H1 (cell line): ENCODE measurements around the gene EPN2. TPM values are rescaled to one million over a fixed set of nuclear protein-coding genes. Genes with fewer than 3 reads are reported as not detected.

ENCODE experiments used
- CTCF ChIA-PET: fragments of 300-600 bp; sonication (Branson Sonifier 250); formaldehyde crosslinking; loops from one replicate; lab custom pipeline; 2021; ENCODE audit not compliant: partially characterized antibody; lab: Charles Lee
- POLR2A ChIA-PET: fragments of 300-600 bp; sonication (Branson Sonifier 250); formaldehyde crosslinking; loops from one replicate; lab custom pipeline; 2021; ENCODE audit warnings: inconsistent platforms; ENCODE audit not compliant: partially characterized antibody; lab: Charles Lee
- DNase-seq, 2 experiments: peaks; one replicate each; pipeline versions ENCODE4 v3.0.0 to v3.0.0-alpha.2; 2010 to 2022; ENCODE audit warnings: low spot score in 2 of 2, low read depth in 1 of 2, mixed read lengths in 1 of 2
- FAIRE-seq: peaks from 2 replicates; lab custom pipeline; 2011; peaks lifted over from hg19 to GRCh38; lab: Jason Lieb, UNC
- H2AFZ ChIP-seq: 2 replicates; pipeline ENCODE4 v1.8.1; 2012; ENCODE audit warnings: low read length, inconsistent platforms
- H2AK5ac ChIP-seq: 2 replicates; pipeline ENCODE4 v1.6.1; 2013; ENCODE audit warnings: low read depth, low read length
- H2BK120ac ChIP-seq: replicated peaks from 2 replicates; pipeline ENCODE3; 2013; ENCODE audit warnings: low read depth, low read length, inconsistent platforms
- H2BK12ac ChIP-seq: 2 replicates; pipeline ENCODE4 v1.6.1; 2013; ENCODE audit warnings: low read depth, low read length
- H2BK15ac ChIP-seq: 2 replicates; pipeline ENCODE4 v1.6.1; 2013; ENCODE audit warnings: low read length
- H2BK20ac ChIP-seq: 2 replicates; pipeline ENCODE4 v1.6.1; 2013; ENCODE audit warnings: low read length
- H2BK5ac ChIP-seq: 2 replicates; pipeline ENCODE4 v1.6.1; 2013; ENCODE audit warnings: low read depth, low read length
- H3K14ac ChIP-seq: 2 replicates; pipeline ENCODE4 v1.6.1; 2013; ENCODE audit warnings: inconsistent platforms; ENCODE audit not compliant: insufficient read length
- H3K18ac ChIP-seq: 2 replicates; pipeline ENCODE4 v1.6.1; 2013; ENCODE audit warnings: low read length; ENCODE audit errors: extremely low read depth
- H3K23ac ChIP-seq: 2 replicates; pipeline ENCODE4 v1.6.1; 2013; ENCODE audit warnings: inconsistent platforms; ENCODE audit not compliant: insufficient read length
- H3K23me2 ChIP-seq: 2 replicates; pipeline ENCODE4 v1.6.1; 2013; ENCODE audit warnings: low read depth, low read length
- H3K27ac ChIP-seq: 2 replicates; pipeline ENCODE4 v1.6.1; 2011; ENCODE audit warnings: low read depth, low read length, inconsistent platforms
- H3K27me3 ChIP-seq, 4 experiments: replicated peaks in 1 of 4; 1 replicate in 1 of 4; 2 replicates in 3 of 4; pipeline versions ENCODE4 v1.6.1 to v1.8.1; 2011 to 2013; ENCODE audit warnings: low read length in 3 of 4, mild to moderate bottlenecking in 3 of 4, inconsistent platforms in 2 of 4, mixed read lengths in 2 of 4, moderate library complexity in 1 of 4; ENCODE audit not compliant: control insufficient read depth in 3 of 4, insufficient read depth in 3 of 4; ENCODE audit errors: extremely low read depth in 1 of 4
- H3K36me3 ChIP-seq, 4 experiments: 2 replicates each; pipeline versions ENCODE4 v1.6.1 to v1.8.1; 2011 to 2013; ENCODE audit warnings: mild to moderate bottlenecking in 4 of 4, low read length in 3 of 4, moderate library complexity in 2 of 4, control low read depth in 1 of 4, inconsistent platforms in 1 of 4; ENCODE audit not compliant: insufficient read depth in 4 of 4, control insufficient read depth in 2 of 4
- H3K4ac ChIP-seq: replicated peaks from 2 replicates; pipeline ENCODE3; 2013; ENCODE audit warnings: low read length, low read depth, mixed read lengths, inconsistent platforms; ENCODE audit not compliant: insufficient read length
- H3K4me1 ChIP-seq, 4 experiments: replicated peaks in 1 of 4; 1 replicate in 1 of 4; 2 replicates in 3 of 4; pipeline versions ENCODE4 v1.6.1 to v1.8.1; 2011 to 2013; ENCODE audit warnings: low read length in 3 of 4, inconsistent platforms in 2 of 4, mixed read lengths in 1 of 4; ENCODE audit not compliant: insufficient read depth in 4 of 4, control insufficient read depth in 3 of 4
- H3K4me2 ChIP-seq, 2 experiments: 2 replicates each; pipeline versions ENCODE4 v1.6.1 to v1.8.1; 2011 to 2013; ENCODE audit warnings: low read depth in 2 of 2, low read length in 2 of 2, control low read depth in 1 of 2, inconsistent platforms in 1 of 2, mild to moderate bottlenecking in 1 of 2; ENCODE audit not compliant: insufficient read depth in 1 of 2
- H3K4me3 ChIP-seq, 4 experiments: fragments of 200-600, 300-600 bp in 1 of 4; sonication (generic), shearing (Covaris generic), sonication (Bioruptor Twin) in 1 of 4; 2 replicates each; pipeline versions ENCODE4 v1.5.1 to v1.8.1; 2011 to 2016; ENCODE audit warnings: low read length in 4 of 4, low read depth in 3 of 4, control low read depth in 2 of 4, inconsistent platforms in 2 of 4, mild to moderate bottlenecking in 2 of 4, mixed read lengths in 1 of 4, moderate library complexity in 1 of 4; ENCODE audit not compliant: insufficient read depth in 2 of 4; ENCODE audit errors: extremely low read depth in 1 of 4
- H3K56ac ChIP-seq: replicated peaks from 2 replicates; pipeline ENCODE3; 2013; ENCODE audit warnings: low read depth, mild to moderate bottlenecking, mixed read lengths, low read length, inconsistent platforms; ENCODE audit not compliant: insufficient read length
- H3K79me1 ChIP-seq: 2 replicates; pipeline ENCODE4 v1.6.1; 2013; ENCODE audit warnings: low read depth, low read length, control low read depth
- H3K79me2 ChIP-seq, 2 experiments: 2 replicates each; pipeline versions ENCODE4 v1.6.1 to v1.8.1; 2012 to 2013; ENCODE audit warnings: low read length in 2 of 2, mild to moderate bottlenecking in 2 of 2, inconsistent platforms in 1 of 2; ENCODE audit not compliant: insufficient read depth in 2 of 2, control insufficient read depth in 1 of 2
- H3K9ac ChIP-seq, 4 experiments: replicated peaks in 1 of 4; 1 replicate in 1 of 4; 2 replicates in 3 of 4; pipeline versions ENCODE4 v1.6.1 to v1.8.1; 2011 to 2013; ENCODE audit warnings: low read depth in 3 of 4, low read length in 3 of 4, control low read depth in 2 of 4, mild to moderate bottlenecking in 2 of 4, moderate library complexity in 2 of 4, inconsistent platforms in 1 of 4; ENCODE audit errors: extremely low read depth in 1 of 4
- H3K9me3 ChIP-seq, 2 experiments: 2 replicates each; pipeline versions ENCODE4 v1.6.1 to v1.8.1; 2012 to 2013; ENCODE audit warnings: mild to moderate bottlenecking in 2 of 2, moderate library complexity in 2 of 2, control low read depth in 1 of 2, inconsistent platforms in 1 of 2, low read depth in 1 of 2, low read length in 1 of 2, mixed read lengths in 1 of 2; ENCODE audit not compliant: insufficient read depth in 2 of 2
- H4K20me1 ChIP-seq, 2 experiments: replicated peaks in 1 of 2; 2 replicates each; pipeline versions ENCODE3 to v1.8.1; 2011 to 2013; ENCODE audit warnings: inconsistent platforms in 2 of 2, low read length in 2 of 2, mild to moderate bottlenecking in 1 of 2; ENCODE audit not compliant: insufficient read depth in 2 of 2, control insufficient read depth in 1 of 2
- H4K5ac ChIP-seq: 2 replicates; pipeline ENCODE4 v1.6.1; 2013; ENCODE audit warnings: low read length, low read depth, mixed read lengths, inconsistent platforms; ENCODE audit not compliant: insufficient read length
- H4K8ac ChIP-seq: 2 replicates; pipeline ENCODE4 v1.8.0; 2013; ENCODE audit warnings: mild to moderate bottlenecking, moderate library complexity, low read length, inconsistent platforms; ENCODE audit not compliant: insufficient read depth; ENCODE audit errors: extremely low read depth
- H4K91ac ChIP-seq: replicated peaks from 2 replicates; pipeline ENCODE3; 2013; ENCODE audit warnings: low read length, mixed read lengths, inconsistent platforms; ENCODE audit not compliant: insufficient read length
- CREB1 ChIP-seq: IDR thresholded peaks from 2 replicates; pipeline ENCODE4 v1.6.1; 2012; ENCODE audit warnings: inconsistent platforms
- GTF2F1 ChIP-seq: IDR thresholded peaks from 2 replicates; pipeline ENCODE4 v1.6.1; 2012; ENCODE audit warnings: low read depth, low read length, improper control_type of control experiment, borderline replicate concordance
- MAX ChIP-seq: IDR thresholded peaks from 2 replicates; pipeline ENCODE4 v1.6.1; 2012; ENCODE audit warnings: inconsistent platforms
- SIX5 ChIP-seq: IDR thresholded peaks from 2 replicates; pipeline ENCODE4 v1.6.1; 2011; ENCODE audit warnings: mild to moderate bottlenecking, low read depth, low read length
- SP4 ChIP-seq: IDR thresholded peaks from 2 replicates; pipeline ENCODE4 v1.6.1; 2012; ENCODE audit warnings: low read length, inconsistent platforms
- TEAD4 ChIP-seq: IDR thresholded peaks from 2 replicates; pipeline ENCODE4 v1.6.1; 2012; ENCODE audit warnings: low read depth, low read length, inconsistent platforms, mixed read lengths
- WGBS, 2 experiments: shearing (Covaris generic) in 1 of 2; methylation state at CpG; one replicate each; pipeline versions ENCODE4 v1.1.6 to v1.1.7; 2013 to 2015; ENCODE audit warnings: low lambda C conversion rate in 2 of 2, mixed read lengths in 2 of 2, inconsistent platforms in 1 of 2, low coverage in 1 of 2, missing lambda C conversion rate in 1 of 2; ENCODE audit not compliant: insufficient replicate concordance in 2 of 2, insufficient coverage in 1 of 2, insufficient read length in 1 of 2; ENCODE audit errors: extremely low coverage in 1 of 2, missing lambda C conversion rate in 1 of 2; 5-methylcytosine and 5-hydroxymethylcytosine counted together
- polyA plus RNA-seq, 7 experiments: library from polyadenylated mRNA; depleted of rRNA in 3 of 7; stranded (reverse) in 5 of 7; unstranded in 2 of 7; fragments of >200 nt in 5 of 7; fragments of 200-250 nt in 2 of 7; gene quantifications; 1 replicate in 5 of 7; 2 replicates in 1 of 7; 4 replicates in 1 of 7; pipeline versions ENCODE4 v1.2.1 to v1.2.3, GENCODE V29; 2011 to 2013; ENCODE audit warnings: missing spikeins in 2 of 7, mixed read lengths in 2 of 7
- total RNA-seq: library from RNA; stranded (reverse); fragmentation: NEBNext Ultra II Directional; extraction: Animal tissue kit (Norgen Biotek cat#: 25700); gene quantifications from 2 replicates; pipeline ENCODE4 v1.2.1, GENCODE V29; 2021

Gene EPN2
- total and polyA plus RNA-seq, 2 of the 8 experiments (the other 6 are each of a cell fraction or from before 2014, with no cell fraction given), result 28.7 to 55.8 TPM

- Histone ChIP-seq H3K4me2 (no peak overlapping the region), H3K14ac (no peak overlapping the region), H3K9ac (no peak overlapping the region), H2AFZ (no peak overlapping the region), H4K5ac (no peak overlapping the region), H2BK120ac (no peak overlapping the region), H3K18ac (no peak overlapping the region), H4K91ac (no peak overlapping the region), H3K56ac (no peak overlapping the region), H2AK5ac (0 out of 2 replicates have a peak overlapping the region, but pooled peaks have one; percentile 34), H4K20me1 (no peaks in the 10 kb centered on the region), H2BK20ac (no peak overlapping the region), H4K8ac (no peak overlapping the region), H3K27ac (no peak overlapping the region), H3K79me2 (no peaks in the 10 kb centered on the region), H2BK15ac (no peak overlapping the region), H3K23ac (no peak overlapping the region), H2BK12ac (no peak overlapping the region), H3K79me1 (no peaks in the 10 kb centered on the region; the same call in 1 of the 2 replicates), H3K9me3 (no peaks in the 10 kb centered on the region), H3K4ac (no peak overlapping the region), H3K36me3 (no peaks in the 10 kb centered on the region), H3K23me2 (no peaks in the 10 kb centered on the region), H3K4me3 (no peak overlapping the region), H3K4me1 (peaks cover 0 to 3% (median 2%) of the 10 kb centered on the region in 4 experiments; a peak in 5 of 7 replicates), H2BK5ac (no peak overlapping the region), H3K27me3 (no peaks in the 10 kb centered on the region)
- DNase-seq (no peak), FAIRE-seq (no peak)
- ChIA-PET POLR2A (interaction anchor here (1.1 to 1.8 kb wide), 2 partner anchors 15 to 20 kb away, joined by 3 to 5 read pairs; no protein-coding TSS in a partner anchor), CTCF (interaction anchor here (0.6 kb wide), 1 partner anchor 330 kb away, joined by 4 read pairs; no protein-coding TSS in a partner anchor)
- TF ChIP-seq MAX (no peak), TEAD4 (no peak), SP4 (no peak), GTF2F1 (no peak), SIX5 (no peak), CREB1 (no peak)
- 91% methylated on average over 7 of the region's 7 CpGs; no CpG with 5 or more reads in 1 of the 2 experiments for WGBS, 2 experiments
Measured at GRCh38 chr17:19370493-19370960, 133.4 kb downstream of the EPN2 start.
